HepG2 (cell line): Measurements from ENCODE around the gene DRC7. TPM values are rescaled to one million over a fixed set of nuclear protein-coding genes. Genes with fewer than 3 reads are reported as not detected.

Experiments used
- BRD4 ChIP-seq: sonication (generic); formaldehyde crosslinking; IDR thresholded peaks from 2 replicates; pipeline ENCODE4 v1.4.0; 2020; ENCODE audit warnings: missing genetic modification reagents
- CHCHD3 ChIP-seq: sonication (generic); formaldehyde crosslinking; IDR thresholded peaks from 2 replicates; pipeline ENCODE4 v1.8.0; 2022; ENCODE audit warnings: mild to moderate bottlenecking, missing genetic modification reagents, moderate library complexity
- FLYWCH1 ChIP-seq: sonication (generic); formaldehyde crosslinking; IDR thresholded peaks from 2 replicates; pipeline ENCODE4 v1.8.1; 2023; ENCODE audit warnings: mild to moderate bottlenecking, missing genetic modification reagents
- KDM3A ChIP-seq: IDR thresholded peaks from 2 replicates; pipeline ENCODE4 v1.6.1; 2018; ENCODE audit warnings: low read depth, missing compliant biosample characterization
- MAZ ChIP-seq, 2 experiments: sonication (generic) in 1 of 2; formaldehyde crosslinking in 1 of 2; IDR thresholded peaks; 2 replicates each; pipeline versions ENCODE4 v1.5.0 to v1.6.1; 2012 to 2020; ENCODE audit warnings: low read depth in 2 of 2, mild to moderate bottlenecking in 2 of 2, borderline replicate concordance in 1 of 2, improper control_type of control experiment in 1 of 2, low read length in 1 of 2, missing genetic modification reagents in 1 of 2, moderate library complexity in 1 of 2
- PTBP1 ChIP-seq: fragments of 200-400 bp; formaldehyde crosslinking; IDR thresholded peaks from 2 replicates; pipeline ENCODE4 v1.6.1; 2018; ENCODE audit warnings: low read length, low read depth; ENCODE audit not compliant: poor library complexity, severe bottlenecking
- ZFY ChIP-seq: sonication (generic); formaldehyde crosslinking; IDR thresholded peaks from 2 replicates; pipeline ENCODE4 v1.4.0; 2020; ENCODE audit warnings: missing genetic modification reagents
- ZNF761 ChIP-seq: sonication (generic); formaldehyde crosslinking; conservative IDR thresholded peaks from 2 replicates; pipeline ENCODE4 v1.4.0; 2020; ENCODE audit warnings: mild to moderate bottlenecking, missing genetic modification reagents
- polyA plus RNA-seq, 8 experiments: library from polyadenylated mRNA; depleted of rRNA in 3 of 8; stranded (reverse) in 7 of 8; unstranded in 1 of 8; fragments of >200 nt; fragmentation: Illumina TruSeq in 4 of 8; extraction: Trizol in 4 of 8; gene quantifications; 2 replicates each; pipeline versions ENCODE4 v1.2.1 to v1.2.3, GENCODE V29; 2011 to 2016; ENCODE audit warnings: low read depth in 4 of 8, missing spikeins in 1 of 8, mixed read lengths in 1 of 8; ENCODE audit not compliant: insufficient read depth in 1 of 8
- total RNA-seq, 5 experiments: library from RNA; depleted of rRNA; stranded (reverse); fragments of >200 nt; fragmentation: Illumina TruSeq; extraction: Trizol; gene quantifications; 2 replicates each; pipeline ENCODE4 v1.2.3, GENCODE V29; 2016; ENCODE audit warnings: low read depth in 1 of 5
- TF ChIP-seq, protein P1 (sequence below): sonication (generic); formaldehyde crosslinking; IDR thresholded peaks from 2 replicates; pipeline ENCODE4 v1.8.0; 2022; ENCODE audit warnings: missing genetic modification reagents, low read depth, mild to moderate bottlenecking, borderline replicate concordance
- TF ChIP-seq, protein P2 (sequence below): sonication (generic); formaldehyde crosslinking; IDR thresholded peaks from 2 replicates; pipeline ENCODE4 v1.5.1; 2020; ENCODE audit warnings: missing genetic modification reagents, mild to moderate bottlenecking, borderline replicate concordance
- TF ChIP-seq, protein P3 (sequence below): sonication (generic); formaldehyde crosslinking; IDR thresholded peaks from 2 replicates; pipeline ENCODE4 v1.8.1; 2023; ENCODE audit warnings: mild to moderate bottlenecking, missing genetic modification reagents
- TF ChIP-seq, protein P4 (sequence below): sonication (generic); formaldehyde crosslinking; IDR thresholded peaks from 2 replicates; pipeline ENCODE4 v1.5.0; 2020; ENCODE audit warnings: mild to moderate bottlenecking, missing genetic modification reagents, borderline replicate concordance
- TF ChIP-seq, protein P5 (sequence below): IDR thresholded peaks from 2 replicates; pipeline ENCODE4 v1.6.1; 2016; ENCODE audit warnings: control low read depth

Gene DRC7
- total and polyA plus RNA-seq, 2 of the 13 experiments (the other 11 are each of a cell fraction or from before 2014, with no cell fraction given): 2.7 to 3.4 TPM

DNA sequence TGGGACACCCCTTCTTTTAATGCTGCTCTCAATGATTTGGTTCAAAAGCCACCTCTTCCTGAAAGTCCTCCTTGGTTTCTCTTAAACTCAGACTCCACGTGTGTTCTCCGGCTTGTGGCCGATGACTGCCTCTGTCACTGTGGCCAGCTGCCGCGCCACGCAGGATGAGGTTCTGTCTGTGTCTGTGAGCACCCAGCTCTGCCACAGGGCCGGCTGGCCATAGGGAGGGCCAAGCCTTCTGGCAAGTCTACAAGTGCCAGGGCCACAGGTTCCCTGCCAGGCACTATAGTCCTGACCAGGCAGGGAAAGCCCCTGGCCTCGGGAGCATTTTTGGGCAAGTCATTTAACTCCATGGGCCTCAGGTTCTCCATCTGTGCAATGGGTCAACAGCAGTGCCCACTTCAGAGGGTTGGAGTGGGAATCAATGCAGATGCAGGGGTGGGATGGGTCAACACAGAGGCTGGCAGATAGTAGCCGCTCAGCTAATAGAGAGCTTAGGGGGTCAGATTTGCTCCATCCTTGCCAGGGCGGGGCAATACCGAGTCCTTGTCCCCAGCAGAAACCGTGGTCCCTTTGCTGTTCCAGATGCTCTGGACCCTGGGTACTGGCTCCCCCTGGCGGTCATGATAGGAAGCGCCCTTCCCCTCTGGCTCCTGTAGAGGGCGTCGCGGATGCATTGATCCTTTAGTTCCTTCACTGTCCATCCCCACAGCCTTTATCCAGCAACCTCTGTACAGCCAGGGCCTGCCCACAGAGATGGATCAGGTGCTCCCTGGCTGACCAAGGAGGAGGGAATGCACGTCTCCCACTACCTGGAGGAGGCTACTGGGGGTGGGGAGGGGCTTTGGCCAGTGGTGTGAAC lies 45.8 kb upstream of the DRC7 start (continued):
- TF ChIP-seq, protein P1, sequence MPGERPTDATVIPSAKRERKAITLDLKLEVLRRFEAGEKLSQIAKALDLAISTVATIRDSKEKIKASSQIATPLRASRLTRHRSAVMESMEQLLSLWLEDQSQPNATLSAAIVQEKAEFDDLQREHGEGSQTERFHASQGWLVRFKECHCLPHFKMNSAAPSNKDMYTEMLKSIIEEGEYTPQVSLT (CRISPR knock-in tag): no peak
- 0 out of 2 replicates have a peak, but pooled peaks have one; percentile 24 for TF ChIP-seq MAZ (IDR thresholded peaks at IDR 0.05; ENCODE audit: borderline replicate concordance, low read depth, low read length)
- TF ChIP-seq MAZ (CRISPR knock-in tag; IDR thresholded peaks at IDR 0.05; ENCODE audit: low read depth): peak; percentile 88
- peak; percentile 52; the same call in 1 of the 2 replicates for TF ChIP-seq BRD4 (CRISPR knock-in tag)
- peak; percentile 54; the same call in 1 of the 2 replicates for TF ChIP-seq ZFY
- TF ChIP-seq ZNF761 (CRISPR knock-in tag): peak; percentile 78; the same call in 1 of the 2 replicates
- TF ChIP-seq, protein P2, sequence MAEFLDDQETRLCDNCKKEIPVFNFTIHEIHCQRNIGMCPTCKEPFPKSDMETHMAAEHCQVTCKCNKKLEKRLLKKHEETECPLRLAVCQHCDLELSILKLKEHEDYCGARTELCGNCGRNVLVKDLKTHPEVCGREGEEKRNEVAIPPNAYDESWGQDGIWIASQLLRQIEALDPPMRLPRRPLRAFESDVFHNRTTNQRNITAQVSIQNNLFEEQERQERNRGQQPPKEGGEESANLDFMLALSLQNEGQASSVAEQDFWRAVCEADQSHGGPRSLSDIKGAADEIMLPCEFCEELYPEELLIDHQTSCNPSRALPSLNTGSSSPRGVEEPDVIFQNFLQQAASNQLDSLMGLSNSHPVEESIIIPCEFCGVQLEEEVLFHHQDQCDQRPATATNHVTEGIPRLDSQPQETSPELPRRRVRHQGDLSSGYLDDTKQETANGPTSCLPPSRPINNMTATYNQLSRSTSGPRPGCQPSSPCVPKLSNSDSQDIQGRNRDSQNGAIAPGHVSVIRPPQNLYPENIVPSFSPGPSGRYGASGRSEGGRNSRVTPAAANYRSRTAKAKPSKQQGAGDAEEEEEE: no peak
- TF ChIP-seq KDM3A (CRISPR knock-in tag): peak; percentile 94
- TF ChIP-seq, protein P3, sequence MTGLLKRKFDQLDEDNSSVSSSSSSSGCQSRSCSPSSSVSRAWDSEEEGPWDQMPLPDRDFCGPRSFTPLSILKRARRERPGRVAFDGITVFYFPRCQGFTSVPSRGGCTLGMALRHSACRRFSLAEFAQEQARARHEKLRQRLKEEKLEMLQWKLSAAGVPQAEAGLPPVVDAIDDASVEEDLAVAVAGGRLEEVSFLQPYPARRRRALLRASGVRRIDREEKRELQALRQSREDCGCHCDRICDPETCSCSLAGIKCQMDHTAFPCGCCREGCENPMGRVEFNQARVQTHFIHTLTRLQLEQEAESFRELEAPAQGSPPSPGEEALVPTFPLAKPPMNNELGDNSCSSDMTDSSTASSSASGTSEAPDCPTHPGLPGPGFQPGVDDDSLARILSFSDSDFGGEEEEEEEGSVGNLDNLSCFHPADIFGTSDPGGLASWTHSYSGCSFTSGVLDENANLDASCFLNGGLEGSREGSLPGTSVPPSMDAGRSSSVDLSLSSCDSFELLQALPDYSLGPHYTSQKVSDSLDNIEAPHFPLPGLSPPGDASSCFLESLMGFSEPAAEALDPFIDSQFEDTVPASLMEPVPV (CRISPR knock-in tag): no peak; the same call in 1 of the 2 replicates
- TF ChIP-seq, protein P4, sequence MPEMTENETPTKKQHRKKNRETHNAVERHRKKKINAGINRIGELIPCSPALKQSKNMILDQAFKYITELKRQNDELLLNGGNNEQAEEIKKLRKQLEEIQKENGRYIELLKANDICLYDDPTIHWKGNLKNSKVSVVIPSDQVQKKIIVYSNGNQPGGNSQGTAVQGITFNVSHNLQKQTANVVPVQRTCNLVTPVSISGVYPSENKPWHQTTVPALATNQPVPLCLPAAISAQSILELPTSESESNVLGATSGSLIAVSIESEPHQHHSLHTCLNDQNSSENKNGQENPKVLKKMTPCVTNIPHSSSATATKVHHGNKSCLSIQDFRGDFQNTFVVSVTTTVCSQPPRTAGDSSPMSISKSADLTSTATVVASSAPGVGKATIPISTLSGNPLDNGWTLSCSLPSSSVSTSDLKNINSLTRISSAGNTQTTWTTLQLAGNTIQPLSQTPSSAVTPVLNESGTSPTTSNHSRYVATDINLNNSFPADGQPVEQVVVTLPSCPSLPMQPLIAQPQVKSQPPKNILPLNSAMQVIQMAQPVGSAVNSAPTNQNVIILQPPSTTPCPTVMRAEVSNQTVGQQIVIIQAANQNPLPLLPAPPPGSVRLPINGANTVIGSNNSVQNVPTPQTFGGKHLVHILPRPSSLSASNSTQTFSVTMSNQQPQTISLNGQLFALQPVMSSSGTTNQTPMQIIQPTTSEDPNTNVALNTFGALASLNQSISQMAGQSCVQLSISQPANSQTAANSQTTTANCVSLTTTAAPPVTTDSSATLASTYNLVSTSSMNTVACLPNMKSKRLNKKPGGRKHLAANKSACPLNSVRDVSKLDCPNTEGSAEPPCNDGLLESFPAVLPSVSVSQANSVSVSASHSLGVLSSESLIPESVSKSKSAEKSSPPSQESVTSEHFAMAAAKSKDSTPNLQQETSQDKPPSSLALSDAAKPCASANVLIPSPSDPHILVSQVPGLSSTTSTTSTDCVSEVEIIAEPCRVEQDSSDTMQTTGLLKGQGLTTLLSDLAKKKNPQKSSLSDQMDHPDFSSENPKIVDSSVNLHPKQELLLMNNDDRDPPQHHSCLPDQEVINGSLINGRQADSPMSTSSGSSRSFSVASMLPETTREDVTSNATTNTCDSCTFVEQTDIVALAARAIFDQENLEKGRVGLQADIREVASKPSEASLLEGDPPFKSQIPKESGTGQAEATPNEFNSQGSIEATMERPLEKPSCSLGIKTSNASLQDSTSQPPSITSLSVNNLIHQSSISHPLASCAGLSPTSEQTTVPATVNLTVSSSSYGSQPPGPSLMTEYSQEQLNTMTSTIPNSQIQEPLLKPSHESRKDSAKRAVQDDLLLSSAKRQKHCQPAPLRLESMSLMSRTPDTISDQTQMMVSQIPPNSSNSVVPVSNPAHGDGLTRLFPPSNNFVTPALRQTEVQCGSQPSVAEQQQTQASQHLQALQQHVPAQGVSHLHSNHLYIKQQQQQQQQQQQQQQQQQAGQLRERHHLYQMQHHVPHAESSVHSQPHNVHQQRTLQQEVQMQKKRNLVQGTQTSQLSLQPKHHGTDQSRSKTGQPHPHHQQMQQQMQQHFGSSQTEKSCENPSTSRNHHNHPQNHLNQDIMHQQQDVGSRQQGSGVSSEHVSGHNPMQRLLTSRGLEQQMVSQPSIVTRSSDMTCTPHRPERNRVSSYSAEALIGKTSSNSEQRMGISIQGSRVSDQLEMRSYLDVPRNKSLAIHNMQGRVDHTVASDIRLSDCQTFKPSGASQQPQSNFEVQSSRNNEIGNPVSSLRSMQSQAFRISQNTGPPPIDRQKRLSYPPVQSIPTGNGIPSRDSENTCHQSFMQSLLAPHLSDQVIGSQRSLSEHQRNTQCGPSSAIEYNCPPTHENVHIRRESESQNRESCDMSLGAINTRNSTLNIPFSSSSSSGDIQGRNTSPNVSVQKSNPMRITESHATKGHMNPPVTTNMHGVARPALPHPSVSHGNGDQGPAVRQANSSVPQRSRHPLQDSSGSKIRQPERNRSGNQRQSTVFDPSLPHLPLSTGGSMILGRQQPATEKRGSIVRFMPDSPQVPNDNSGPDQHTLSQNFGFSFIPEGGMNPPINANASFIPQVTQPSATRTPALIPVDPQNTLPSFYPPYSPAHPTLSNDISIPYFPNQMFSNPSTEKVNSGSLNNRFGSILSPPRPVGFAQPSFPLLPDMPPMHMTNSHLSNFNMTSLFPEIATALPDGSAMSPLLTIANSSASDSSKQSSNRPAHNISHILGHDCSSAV (CRISPR knock-in tag): no peak
- TF ChIP-seq, protein P5, sequence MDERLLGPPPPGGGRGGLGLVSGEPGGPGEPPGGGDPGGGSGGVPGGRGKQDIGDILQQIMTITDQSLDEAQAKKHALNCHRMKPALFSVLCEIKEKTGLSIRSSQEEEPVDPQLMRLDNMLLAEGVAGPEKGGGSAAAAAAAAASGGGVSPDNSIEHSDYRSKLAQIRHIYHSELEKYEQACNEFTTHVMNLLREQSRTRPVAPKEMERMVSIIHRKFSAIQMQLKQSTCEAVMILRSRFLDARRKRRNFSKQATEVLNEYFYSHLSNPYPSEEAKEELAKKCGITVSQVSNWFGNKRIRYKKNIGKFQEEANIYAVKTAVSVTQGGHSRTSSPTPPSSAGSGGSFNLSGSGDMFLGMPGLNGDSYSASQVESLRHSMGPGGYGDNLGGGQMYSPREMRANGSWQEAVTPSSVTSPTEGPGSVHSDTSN (CRISPR knock-in tag): no peak
- TF ChIP-seq PTBP1: no peak
- TF ChIP-seq FLYWCH1 (CRISPR knock-in tag): no peak
- TF ChIP-seq CHCHD3 (CRISPR knock-in tag): 0 out of 2 replicates have a peak, but pooled peaks have one; percentile 78
